Stimulated activated memory B cell treated with anti-CD40 and anti-IgM and Interleukin-4, amounts not matched to agents 10 μg/mL and 1 μg/mL and 100 μg/mL, for 72 hours (primary cell): Measurements from ENCODE around the gene CENPE.

Experiments used
- ATAC-seq: fragments of 150-1000 bp; cut with Tn5 transposase; 2 replicates; pipeline ENCODE4 v1.10.0; 2021
- H3K27ac Mint-ChIP-seq: one replicate; pipeline ENCODE4 v1.8.0; 2022; ENCODE audit warnings: mild to moderate bottlenecking, mixed read lengths
- H3K27me3 Mint-ChIP-seq: one replicate; pipeline ENCODE4 v1.8.0; 2022; ENCODE audit warnings: mixed read lengths
- H3K36me3 Mint-ChIP-seq: one replicate; pipeline ENCODE4 v1.8.0; 2022; ENCODE audit warnings: mixed read lengths
- H3K4me1 Mint-ChIP-seq: one replicate; pipeline ENCODE4 v1.8.0; 2022; ENCODE audit warnings: mixed read lengths
- H3K4me3 Mint-ChIP-seq: one replicate; pipeline ENCODE4 v1.8.0; 2022; ENCODE audit warnings: mild to moderate bottlenecking, moderate library complexity, mixed read lengths
- H3K9me3 Mint-ChIP-seq: one replicate; pipeline ENCODE4 v1.8.0; 2022; ENCODE audit warnings: mixed read lengths

Gene CENPE

GRCh38 chr4:103152381-103152780, 45.8 kb downstream of the CENPE start:
- ATAC-seq: no peak
- no peaks in the 10 kb centered on the region for H3K27me3 Mint-ChIP-seq
- H3K4me3 Mint-ChIP-seq: no peak overlapping the region
- no peak overlapping the region for H3K27ac Mint-ChIP-seq
- peaks cover 3% of the 10 kb centered on the region for H3K9me3 Mint-ChIP-seq
- H3K4me1 Mint-ChIP-seq: peaks cover 6% of the 10 kb centered on the region
- H3K36me3 Mint-ChIP-seq: peaks cover 7% of the 10 kb centered on the region

GRCh38 chr4:103150677-103151076, 47.5 kb downstream of the CENPE start:
- no peak for ATAC-seq
- no peak overlapping the region for H3K4me3 Mint-ChIP-seq
- peaks cover 5% of the 10 kb centered on the region for H3K36me3 Mint-ChIP-seq

DNA sequence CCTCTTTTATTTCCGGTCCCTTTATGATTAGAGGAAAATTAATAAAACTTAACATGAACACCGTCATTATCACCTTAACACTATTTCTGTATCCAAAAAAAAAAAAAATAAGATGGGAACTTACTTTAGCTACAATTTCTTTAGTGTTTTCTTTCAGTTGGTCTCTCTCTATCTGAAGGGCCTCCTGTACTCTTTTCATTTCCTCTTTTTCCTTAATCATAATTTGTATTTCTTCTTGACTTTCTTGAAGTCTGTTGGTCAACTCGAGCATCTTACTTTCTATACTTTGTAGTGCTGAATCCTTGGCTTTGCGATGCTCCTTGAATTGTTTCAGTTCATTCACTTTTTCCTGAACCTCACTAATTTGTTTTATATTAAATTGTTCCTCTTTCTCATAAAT, 53.2 kb downstream of the CENPE start:
- ATAC-seq: no peak
- peaks cover 14% of the 10 kb centered on the region for H3K4me1 Mint-ChIP-seq
- H3K36me3 Mint-ChIP-seq: peaks cover 4% of the 10 kb centered on the region
- H3K27ac Mint-ChIP-seq: no peak overlapping the region
- H3K4me3 Mint-ChIP-seq: no peak overlapping the region
- H3K9me3 Mint-ChIP-seq: no peaks in the 10 kb centered on the region
- H3K27me3 Mint-ChIP-seq: no peaks in the 10 kb centered on the region

More at GRCh38 chr4:103150677-103151076, 47.5 kb downstream of the CENPE start:
- H3K27me3 Mint-ChIP-seq: no peaks in the 10 kb centered on the region
- H3K4me1 Mint-ChIP-seq: peaks cover 6% of the 10 kb centered on the region
- H3K27ac Mint-ChIP-seq: no peak overlapping the region
- no peaks in the 10 kb centered on the region for H3K9me3 Mint-ChIP-seq

- no peak overlapping the region for H3K27ac Mint-ChIP-seq
- H3K4me1 Mint-ChIP-seq: peaks cover 4% of the 10 kb centered on the region
- H3K27me3 Mint-ChIP-seq: no peaks in the 10 kb centered on the region
- peaks cover 5% of the 10 kb centered on the region for H3K36me3 Mint-ChIP-seq
- H3K4me3 Mint-ChIP-seq: no peak overlapping the region
- no peak for ATAC-seq
- no peaks in the 10 kb centered on the region for H3K9me3 Mint-ChIP-seq
Measured at GRCh38 chr4:103137446-103137827, 60.7 kb downstream of the CENPE start.

DNA sequence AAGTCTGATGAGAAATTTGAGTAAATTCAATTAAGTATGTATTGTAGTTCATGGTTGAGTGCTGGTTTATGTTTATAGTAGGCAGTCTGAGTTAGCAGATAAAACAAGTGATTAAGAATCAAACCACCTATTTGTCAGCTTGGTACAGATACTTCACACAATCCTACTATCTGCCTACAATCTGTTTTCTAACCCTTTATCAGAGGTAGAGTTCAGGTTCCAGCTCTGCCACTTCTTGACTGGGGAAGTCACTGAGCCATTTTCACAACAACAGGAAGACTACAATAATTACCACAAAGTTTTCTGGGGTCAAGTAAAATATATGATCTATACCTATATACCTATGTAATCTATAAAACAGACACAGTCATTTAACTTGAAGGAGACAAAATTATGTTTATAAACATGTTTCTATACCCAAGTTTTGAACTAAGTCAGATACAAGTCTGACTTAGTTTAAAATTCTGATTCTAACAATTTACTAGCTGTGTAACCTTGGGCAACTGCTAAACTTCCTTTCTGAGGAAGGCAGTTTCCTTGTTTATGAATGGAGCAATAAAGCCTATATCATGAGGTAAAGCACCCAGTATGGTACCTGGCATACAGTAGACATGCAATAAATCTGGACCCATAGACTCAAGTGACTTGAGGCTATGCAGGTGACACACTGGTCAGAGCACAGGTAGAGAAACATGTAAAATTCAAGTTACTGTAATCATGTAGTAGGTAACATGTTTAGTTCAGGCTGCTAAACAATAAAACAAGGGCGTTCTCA, 61.3 kb downstream of the CENPE start:
- H3K4me1 Mint-ChIP-seq: peaks cover 4% of the 10 kb centered on the region
- H3K9me3 Mint-ChIP-seq: no peaks in the 10 kb centered on the region
- no peak for ATAC-seq
- H3K4me3 Mint-ChIP-seq: no peak overlapping the region
- H3K27ac Mint-ChIP-seq: no peak overlapping the region
- peaks cover 5% of the 10 kb centered on the region for H3K36me3 Mint-ChIP-seq
- no peaks in the 10 kb centered on the region for H3K27me3 Mint-ChIP-seq

DNA sequence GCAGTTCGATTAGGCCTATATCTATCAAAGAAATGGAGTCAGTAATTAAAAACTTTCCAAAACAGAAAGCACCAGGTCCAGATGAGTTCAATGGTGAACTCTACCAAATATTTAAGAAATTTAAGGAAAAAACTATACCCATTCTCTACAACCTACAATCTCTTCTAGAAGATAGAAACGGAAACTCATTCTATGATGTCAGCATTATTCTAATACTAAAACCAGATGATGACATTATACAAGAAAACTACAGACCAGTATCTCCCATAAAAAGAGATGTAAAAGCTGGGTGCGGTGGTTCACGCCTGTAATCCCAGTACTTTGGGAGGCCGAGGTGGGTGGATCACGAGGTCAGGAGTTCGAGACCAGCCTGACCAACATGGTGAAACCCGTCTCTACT, 69.0 kb downstream of the CENPE start:
- Mint-ChIP-seq H3K27me3 (no peaks in the 10 kb centered on the region), H3K27ac (no peak overlapping the region), H3K4me1 (no peaks in the 10 kb centered on the region), H3K4me3 (no peak overlapping the region), H3K36me3 (peaks cover 24% of the 10 kb centered on the region), H3K9me3 (peaks cover 13% of the 10 kb centered on the region)
- no peak for ATAC-seq

DNA sequence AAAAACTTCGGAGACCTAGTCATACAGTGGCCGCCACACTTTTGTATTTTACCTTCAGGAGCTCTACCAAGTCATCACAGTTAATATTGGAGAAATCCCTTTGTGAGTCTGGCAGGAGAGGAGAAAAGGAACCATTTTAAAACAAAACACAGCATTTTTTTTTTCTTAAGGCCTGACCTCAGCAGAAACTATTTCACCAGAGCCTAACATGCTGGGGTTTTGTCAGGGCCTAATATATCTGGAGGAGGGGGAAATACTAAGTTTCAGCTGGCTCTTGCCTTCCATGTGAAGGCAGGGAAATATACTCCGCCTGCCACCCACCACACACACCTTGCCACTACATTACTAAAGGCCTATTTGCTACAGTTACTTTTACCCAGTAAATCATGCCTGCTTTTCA, 72.0 kb downstream of the CENPE start:
- H3K27ac Mint-ChIP-seq: no peak overlapping the region

GRCh38 chr4:103123114-103123513, 75.0 kb downstream of the CENPE start:
- H3K36me3 Mint-ChIP-seq: peaks cover 11% of the 10 kb centered on the region
- H3K4me3 Mint-ChIP-seq: no peak overlapping the region
- H3K9me3 Mint-ChIP-seq: peaks cover 9% of the 10 kb centered on the region

More for the DNA sequence above, 72.0 kb downstream of the CENPE start:
- Mint-ChIP-seq H3K36me3 (peaks cover 24% of the 10 kb centered on the region), H3K27me3 (no peaks in the 10 kb centered on the region), H3K4me3 (no peak overlapping the region), H3K4me1 (no peaks in the 10 kb centered on the region), H3K9me3 (peaks cover 13% of the 10 kb centered on the region)
- no peak for ATAC-seq

DNA sequence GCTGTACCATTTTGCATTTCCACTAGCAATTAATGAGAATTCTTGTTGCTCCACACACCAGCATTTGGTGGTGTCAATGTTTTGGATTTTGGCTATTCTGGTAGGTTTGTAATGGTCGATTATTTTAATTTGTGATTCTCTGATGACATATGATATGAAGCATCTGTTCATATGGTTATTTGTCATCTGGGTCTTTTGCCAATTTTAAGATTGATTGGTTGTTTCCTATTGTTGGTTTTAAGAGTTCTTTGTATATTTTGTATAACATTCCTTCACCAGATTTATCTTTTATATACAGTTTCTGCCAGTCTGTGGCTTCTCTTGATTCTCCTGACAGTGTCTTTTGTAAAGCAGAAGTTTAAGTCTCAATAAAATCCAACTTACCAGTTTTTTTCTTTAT, 80.0 kb downstream of the CENPE start:
- ATAC-seq: no peak
- Mint-ChIP-seq H3K9me3 (no peaks in the 10 kb centered on the region), H3K4me3 (no peak overlapping the region), H3K27ac (no peak overlapping the region), H3K27me3 (no peaks in the 10 kb centered on the region), H3K36me3 (no peaks in the 10 kb centered on the region), H3K4me1 (no peaks in the 10 kb centered on the region)

More at GRCh38 chr4:103123114-103123513, 75.0 kb downstream of the CENPE start:
- Mint-ChIP-seq H3K27ac (no peak overlapping the region), H3K4me1 (no peaks in the 10 kb centered on the region), H3K27me3 (no peaks in the 10 kb centered on the region)
- ATAC-seq: no peak

GRCh38 chr4:103111598-103111997, 86.5 kb downstream of the CENPE start:
- Mint-ChIP-seq H3K9me3 (no peaks in the 10 kb centered on the region), H3K27ac (no peak overlapping the region), H3K4me1 (no peaks in the 10 kb centered on the region), H3K36me3 (no peaks in the 10 kb centered on the region), H3K27me3 (no peaks in the 10 kb centered on the region), H3K4me3 (no peak overlapping the region)
- ATAC-seq: no peak

DNA sequence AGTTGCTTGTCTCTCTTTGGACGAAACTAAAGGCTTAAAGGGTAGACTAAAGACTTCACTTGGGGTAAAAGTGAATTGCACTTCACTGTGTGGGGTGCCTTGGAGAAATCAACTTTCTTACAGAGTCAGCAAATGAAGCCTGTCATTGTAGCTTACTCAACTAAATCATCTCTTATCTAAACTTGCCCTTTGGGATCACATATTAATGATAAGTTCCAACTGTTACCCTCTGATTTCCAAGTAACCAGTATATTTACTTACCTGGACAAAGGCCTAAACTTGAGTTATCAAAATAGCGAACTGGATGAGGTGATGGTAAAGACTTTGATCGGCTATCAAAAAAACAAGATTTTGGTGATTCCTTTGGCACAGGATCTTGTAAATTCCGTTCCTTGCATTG, 89.6 kb downstream of the CENPE start:
- no peak overlapping the region for H3K4me3 Mint-ChIP-seq
- no peaks in the 10 kb centered on the region for H3K4me1 Mint-ChIP-seq
- no peak for ATAC-seq
- no peak overlapping the region for H3K27ac Mint-ChIP-seq
- H3K27me3 Mint-ChIP-seq: no peaks in the 10 kb centered on the region
- no peaks in the 10 kb centered on the region for H3K9me3 Mint-ChIP-seq
- no peaks in the 10 kb centered on the region for H3K36me3 Mint-ChIP-seq

DNA sequence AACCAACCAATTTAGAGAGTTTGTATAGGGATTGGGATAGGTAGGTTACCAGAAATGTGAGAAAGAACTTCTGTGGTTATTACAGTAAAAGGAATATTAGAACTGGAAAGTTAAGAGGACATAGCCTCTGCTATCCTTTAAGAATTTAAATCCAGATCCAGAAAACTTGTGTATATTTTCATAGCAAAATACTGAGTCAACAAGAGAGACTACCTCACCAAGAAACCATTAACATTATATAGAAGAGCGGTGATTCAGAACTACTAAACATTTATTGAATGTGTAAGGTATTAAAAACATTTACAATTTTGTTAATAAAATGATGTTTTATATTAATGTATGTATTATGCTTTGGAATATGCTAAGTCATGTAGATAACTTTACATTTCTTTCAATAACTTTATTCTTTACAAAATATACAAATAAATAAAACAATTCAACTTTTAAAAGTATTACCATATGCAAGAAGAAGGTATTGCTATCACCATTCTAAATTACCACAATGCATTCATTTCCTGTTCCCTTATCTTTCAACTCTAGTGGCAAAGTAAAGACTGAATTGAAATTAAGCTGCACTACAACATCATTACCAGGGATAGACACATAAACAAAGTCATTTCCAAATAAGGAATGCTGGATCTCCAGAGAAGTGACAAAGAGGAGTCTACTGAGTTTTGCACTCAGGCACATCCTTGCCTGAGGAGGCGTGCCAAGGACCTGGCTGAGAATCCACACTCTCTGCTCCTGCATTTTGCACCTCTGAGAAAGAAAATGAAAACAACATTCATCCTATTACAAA, 92.4 kb downstream of the CENPE start:
- H3K27ac Mint-ChIP-seq: no peak overlapping the region

GRCh38 chr4:103104886-103105285, 93.3 kb downstream of the CENPE start:
- Mint-ChIP-seq H3K4me3 (no peak overlapping the region), H3K27ac (no peak overlapping the region), H3K36me3 (no peaks in the 10 kb centered on the region), H3K4me1 (no peaks in the 10 kb centered on the region), H3K27me3 (no peaks in the 10 kb centered on the region), H3K9me3 (no peaks in the 10 kb centered on the region)
- ATAC-seq: no peak

More for the DNA sequence above, 92.4 kb downstream of the CENPE start:
- H3K36me3 Mint-ChIP-seq: no peaks in the 10 kb centered on the region
- H3K4me3 Mint-ChIP-seq: no peak overlapping the region
- no peaks in the 10 kb centered on the region for H3K9me3 Mint-ChIP-seq
- no peaks in the 10 kb centered on the region for H3K4me1 Mint-ChIP-seq
- no peak for ATAC-seq
- no peaks in the 10 kb centered on the region for H3K27me3 Mint-ChIP-seq

GRCh38 chr4:103100691-103101090, 97.5 kb downstream of the CENPE start:
- no peaks in the 10 kb centered on the region for H3K9me3 Mint-ChIP-seq
- ATAC-seq: no peak
- H3K36me3 Mint-ChIP-seq: no peaks in the 10 kb centered on the region
- no peaks in the 10 kb centered on the region for H3K27me3 Mint-ChIP-seq
- no peak overlapping the region for H3K27ac Mint-ChIP-seq
- H3K4me3 Mint-ChIP-seq: no peak overlapping the region
- H3K4me1 Mint-ChIP-seq: peaks cover 15% of the 10 kb centered on the region

GRCh38 chr4:103099691-103100392, 98.3 kb downstream of the CENPE start, which contains the start of gene BDH2:
Gene BDH2 (minus strand): TSS chr4:103099834. CDS start chr4:103096254, 3,580 bp downstream.
- Mint-ChIP-seq H3K36me3 (no peaks in the 10 kb centered on the region), H3K27me3 (no peaks in the 10 kb centered on the region), H3K27ac (peak within 1 kb of the TSS; percentile 87), H3K9me3 (no peaks in the 10 kb centered on the region), H3K4me1 (peaks cover 15% of the 10 kb centered on the region), H3K4me3 (peak within 1 kb of the TSS; percentile 80)
- peak; percentile 96 for ATAC-seq
